ENCODE measurements around the gene ARL3.

The ARL3 gene

DNA sequence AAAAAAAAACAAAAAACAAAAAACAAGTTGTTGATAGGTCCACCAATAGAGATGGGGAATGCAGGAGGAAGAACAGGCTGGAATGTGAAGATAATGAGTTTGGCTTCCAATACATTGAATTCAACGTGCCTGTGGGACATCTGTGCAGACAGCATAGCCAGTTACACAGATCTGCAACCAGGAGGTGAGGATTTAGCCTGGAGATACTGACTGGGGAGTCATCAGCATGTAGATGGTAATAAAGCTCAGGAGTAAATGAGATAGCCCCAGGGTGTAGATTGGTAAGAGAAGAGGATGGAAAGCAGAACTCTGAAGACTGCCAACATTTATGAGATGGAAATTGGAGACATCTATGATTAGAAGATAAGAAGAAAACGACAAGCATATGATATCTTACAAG, 74.7 kb downstream of the ARL3 start:
- DNase-seq (ENCODE audit: low read depth in 3 of 3) = no peak

DNA sequence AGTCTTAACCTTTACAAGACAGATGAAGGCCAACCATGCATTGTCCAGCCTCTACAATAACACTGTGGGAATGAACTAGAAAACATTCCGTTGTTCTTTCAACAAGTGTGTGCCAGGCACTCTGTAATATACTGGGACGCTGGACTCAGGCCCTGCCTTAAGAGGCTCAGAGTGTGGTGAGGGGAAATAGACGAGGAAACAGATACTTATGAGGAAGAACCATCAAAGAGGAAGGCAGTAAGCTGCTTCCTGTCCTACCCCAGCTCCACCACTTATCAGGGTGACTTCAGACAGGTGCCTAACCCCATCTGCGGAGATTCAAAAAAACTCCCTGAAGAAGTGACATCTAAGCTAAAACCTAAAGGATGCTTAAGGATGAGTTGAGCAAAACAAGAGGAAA, 78.8 kb downstream of the ARL3 start:
- no peak for DNase-seq (ENCODE audit: low read depth in 3 of 3)

DNA sequence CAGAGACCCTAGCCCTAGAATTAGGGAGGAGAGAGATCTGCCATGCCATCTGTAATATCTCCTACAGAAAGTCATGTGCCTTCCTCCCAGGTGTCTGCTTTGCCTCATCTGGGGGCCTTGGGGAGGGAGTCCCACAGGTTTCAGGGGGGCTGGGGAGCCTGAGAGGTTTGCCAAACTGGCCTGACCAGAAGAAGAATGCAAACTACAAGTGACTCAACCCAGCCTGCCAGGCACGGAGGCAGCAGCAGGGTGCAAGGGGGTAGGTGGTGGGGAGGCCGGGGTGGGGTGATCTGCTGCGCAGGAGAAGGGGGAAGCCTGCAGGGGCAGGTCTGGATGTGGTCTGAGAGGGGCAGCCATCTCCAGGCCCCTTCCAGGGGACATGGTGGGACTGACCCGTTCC, 79.5 kb downstream of the ARL3 start:
- no peak for DNase-seq (ENCODE audit: low read depth in 3 of 3)

DNA sequence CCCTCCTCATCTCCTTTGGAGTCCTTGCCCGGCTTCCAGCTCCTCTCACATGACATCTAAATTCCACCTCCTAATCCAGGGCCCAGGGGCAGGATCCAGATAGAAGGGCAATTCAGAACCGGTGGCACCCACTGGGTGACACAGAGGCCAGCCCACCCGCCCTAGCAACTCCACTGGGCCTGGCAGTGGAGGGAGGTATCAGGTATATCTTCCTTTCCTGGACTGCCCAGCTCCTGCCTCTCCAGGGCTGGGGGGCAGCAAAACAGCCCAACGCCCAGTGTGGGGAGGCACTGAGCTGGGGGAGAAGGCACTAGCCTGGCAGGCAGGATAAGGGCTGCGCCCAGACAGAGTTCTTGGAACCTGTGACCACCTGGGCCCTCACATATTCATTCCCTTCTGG, 80.3 kb downstream of the ARL3 start:
- DNase-seq (ENCODE audit: low read depth in 3 of 3) = no peak

DNA sequence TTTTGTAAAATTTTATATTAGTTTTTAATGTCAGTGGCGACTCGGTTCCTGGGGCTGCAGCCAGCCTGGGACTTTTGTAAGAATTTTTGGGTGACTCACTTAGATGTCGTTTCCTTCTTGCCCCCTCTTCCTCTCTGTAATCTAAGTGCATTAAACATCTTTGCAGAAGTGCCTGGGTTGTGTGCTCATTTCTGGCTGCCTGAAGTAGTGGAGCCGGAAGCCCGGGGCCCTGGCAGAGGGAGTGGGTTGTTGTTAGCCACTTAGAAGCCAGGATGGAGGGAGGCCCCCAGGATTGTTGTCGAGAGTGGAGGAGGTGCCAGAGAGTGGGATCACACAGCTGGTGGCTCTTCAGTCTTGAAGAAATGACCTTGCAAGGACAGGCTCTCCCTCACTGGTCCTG, 80.9 kb downstream of the ARL3 start:
- DNase-seq (ENCODE audit: low read depth in 3 of 3) = no peak

DNA sequence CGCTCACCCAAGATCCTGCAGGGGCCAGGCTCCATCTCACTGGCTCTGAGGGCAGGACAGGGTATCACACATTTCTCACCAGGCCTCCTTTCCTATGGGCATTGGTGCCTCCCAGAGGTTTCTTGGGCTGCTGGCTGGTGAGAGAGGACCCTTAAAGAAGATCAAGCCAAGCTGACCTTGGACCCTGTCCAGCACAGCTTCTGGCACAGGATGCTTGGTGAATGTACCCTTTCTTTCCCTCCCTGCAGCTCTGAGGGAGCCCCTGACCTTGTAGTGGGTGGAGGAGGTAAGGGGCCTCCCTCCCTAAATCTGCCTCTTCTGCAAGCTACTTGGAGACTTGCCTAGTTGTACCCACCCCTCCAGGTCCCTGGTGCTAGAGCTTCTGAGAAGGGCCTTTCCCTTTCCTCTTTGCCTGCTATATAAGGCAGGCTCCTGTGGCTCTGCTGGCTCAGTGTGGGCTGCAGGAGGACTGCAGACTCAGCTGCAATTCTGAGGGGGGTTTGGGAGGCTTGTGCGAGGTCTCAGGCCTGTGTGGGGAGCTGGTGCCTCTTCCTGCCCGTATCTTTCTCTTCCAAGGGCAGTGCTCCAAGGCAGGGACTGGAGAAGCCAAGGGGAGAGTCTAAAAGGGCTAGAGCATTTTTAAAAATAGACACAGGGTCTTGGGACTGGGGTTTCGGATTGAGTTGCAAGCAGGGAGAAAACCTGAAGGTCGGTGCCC, 81.6 kb downstream of the ARL3 start:
- no peak for DNase-seq (ENCODE audit: low read depth in 3 of 3)

DNA sequence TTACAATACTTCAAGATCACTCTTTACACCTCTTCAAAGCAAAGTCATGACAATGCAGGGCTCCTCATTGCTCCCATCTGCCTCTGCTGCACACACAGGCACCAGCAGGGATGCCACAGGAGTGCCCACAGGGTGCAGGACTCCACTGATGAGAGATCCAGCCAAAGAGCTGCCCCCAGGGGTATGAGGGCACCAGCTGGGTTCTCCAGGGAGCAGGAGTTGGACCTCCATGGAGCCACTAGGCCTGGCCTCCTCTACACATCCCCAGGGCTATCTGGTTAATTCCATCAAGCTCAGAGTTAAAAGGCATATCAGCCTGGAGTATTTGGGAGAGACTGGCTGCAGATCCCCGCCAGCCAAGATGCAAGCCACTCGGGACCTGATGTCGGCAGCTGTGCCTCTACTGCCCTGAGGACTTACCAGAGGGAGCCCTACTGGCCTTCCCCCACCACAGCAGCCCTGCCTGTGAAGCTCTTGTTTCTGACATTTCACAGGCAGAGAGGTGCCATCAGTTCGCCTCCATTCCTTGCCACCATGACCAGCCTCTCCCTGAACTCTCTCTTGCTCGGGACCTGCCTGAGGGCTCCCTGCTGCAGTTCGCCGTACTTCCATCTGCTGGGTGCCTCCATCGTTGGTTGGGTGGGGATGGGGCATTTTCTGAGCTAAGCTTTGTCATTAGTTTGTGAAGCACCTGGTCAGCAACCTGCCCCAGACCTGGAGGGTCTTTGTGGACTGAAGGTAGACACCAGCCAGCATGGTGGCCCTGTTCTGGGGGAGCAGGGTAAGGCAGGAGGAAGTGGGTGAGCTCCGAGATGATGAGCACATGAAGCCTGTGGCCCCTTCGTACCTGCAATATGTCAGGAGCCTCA, 82.4 kb downstream of the ARL3 start:
- no peak for DNase-seq (ENCODE audit: low read depth in 3 of 3)

DNA sequence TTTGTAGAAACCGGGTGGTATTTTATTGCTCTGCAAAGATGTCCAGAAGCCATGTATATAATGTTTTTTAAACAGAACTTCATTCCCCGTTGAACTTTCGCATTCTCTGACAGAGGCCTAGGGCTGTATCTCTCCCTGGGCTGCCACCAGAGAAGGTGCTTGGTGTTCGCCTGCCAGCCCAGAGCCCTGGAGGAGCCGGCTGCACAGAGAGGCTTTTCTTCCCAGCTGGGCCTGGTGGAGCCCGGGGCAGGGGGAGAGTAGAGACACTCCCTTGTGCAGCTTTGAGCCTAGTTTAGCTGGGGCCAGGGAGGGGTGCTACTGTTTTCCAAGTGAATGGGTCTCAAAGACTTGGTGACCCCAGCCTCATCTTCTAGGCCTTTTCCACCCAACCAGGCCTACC, 83.5 kb downstream of the ARL3 start:
- DNase-seq (ENCODE audit: low read depth in 3 of 3) = no peak

DNA sequence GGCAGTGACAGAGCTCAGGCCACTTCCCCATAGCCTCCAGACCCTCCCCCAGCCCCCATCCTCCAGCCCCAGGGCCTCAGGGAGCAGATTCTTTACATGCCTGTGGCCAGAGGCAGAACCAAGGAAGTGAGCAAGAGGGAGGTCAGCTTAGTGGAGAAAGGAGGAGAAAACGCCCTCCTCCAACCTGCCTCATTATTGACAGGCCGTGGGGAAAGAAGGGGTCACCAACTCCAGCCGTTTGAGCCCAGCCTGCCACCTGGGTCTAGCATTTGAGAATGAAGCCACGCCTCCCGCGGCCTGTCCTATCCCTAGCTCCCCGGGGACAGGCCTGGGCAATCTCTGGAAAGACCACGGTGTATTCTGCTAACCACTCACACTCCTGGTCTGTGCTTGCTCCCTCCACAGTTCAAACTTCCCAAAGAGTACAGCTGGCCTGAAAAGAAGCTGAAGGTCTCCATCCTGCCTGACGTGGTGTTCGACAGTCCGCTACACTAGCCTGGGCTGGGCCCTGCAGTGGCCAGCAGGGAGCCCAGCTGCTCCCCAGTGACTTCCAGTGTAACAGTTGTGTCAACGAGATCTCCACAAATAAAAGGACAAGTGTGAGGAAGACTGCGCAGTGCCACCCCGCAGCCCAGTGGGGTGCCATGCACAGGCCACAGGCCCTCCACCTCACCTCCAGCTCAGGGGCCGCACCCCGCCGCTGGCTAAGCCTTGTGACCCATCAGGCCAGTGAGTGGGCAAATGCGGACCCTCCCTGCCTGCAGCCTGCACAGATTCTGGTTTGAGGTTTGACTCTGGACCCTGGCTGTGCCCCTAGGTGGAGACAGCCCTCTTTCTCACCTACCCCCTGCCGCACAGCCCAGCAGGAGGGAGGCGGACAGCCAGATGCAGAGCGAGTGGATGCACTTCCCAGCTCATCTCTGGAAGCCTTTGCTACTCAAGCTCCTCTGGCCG, 84.3 kb downstream of the ARL3 start:
- DNase-seq (ENCODE audit: low read depth in 3 of 3) = no peak

DNA sequence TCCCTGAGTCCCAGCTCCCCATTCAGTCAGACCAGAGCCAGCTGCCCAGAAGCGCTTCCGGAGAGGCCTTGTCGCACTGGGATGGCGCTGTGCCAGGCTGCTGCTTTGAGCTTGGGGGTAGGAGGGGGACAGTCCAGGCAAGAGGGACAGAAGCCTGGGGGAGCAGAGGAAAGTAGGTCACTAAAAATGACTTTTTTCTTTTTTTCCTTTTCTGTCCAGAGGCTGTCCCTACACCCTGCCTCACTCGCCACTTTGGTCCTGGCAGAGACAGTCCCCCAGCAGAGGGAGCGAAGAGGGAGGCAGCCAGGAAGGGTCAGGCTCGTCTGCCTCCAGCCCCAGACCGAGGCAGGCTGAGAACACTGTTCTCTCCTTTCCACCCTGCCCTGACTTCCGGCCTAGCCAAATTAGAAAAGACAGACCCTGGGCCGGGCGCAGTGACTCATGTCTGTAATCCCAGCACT, 85.7 kb downstream of the ARL3 start:
- DNase-seq (ENCODE audit: low read depth in 3 of 3) = no peak

DNA sequence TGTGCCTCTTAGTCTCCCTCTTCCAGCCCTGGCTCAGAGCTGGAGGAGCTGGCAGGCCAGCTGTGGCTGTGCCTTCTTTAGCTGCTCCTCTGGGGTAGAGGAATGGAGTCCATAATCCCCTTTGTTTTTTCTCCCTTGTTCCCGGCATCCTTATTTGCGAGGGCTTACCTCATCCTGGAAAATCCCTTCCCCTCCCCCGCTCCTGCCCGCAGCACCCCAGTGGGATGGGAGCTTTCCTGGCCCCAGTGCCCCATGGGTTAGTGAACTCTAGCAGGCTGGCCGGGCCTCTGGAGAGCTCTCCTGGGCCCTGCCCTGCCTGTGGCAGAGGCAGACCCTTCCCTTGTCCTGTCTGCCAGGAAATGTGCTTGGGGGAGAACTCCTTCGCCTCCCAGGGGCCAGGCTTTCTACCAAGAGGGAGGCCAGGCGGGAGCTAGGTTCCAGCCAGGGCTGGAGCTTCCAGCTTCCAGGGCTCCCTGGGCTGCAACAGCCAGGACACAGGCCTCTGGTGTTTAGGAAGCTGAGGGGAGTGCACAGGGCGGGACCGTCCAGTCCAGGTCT, 86.4 kb downstream of the ARL3 start:
- DNase-seq (ENCODE audit: low read depth in 3 of 3) = no peak

DNA sequence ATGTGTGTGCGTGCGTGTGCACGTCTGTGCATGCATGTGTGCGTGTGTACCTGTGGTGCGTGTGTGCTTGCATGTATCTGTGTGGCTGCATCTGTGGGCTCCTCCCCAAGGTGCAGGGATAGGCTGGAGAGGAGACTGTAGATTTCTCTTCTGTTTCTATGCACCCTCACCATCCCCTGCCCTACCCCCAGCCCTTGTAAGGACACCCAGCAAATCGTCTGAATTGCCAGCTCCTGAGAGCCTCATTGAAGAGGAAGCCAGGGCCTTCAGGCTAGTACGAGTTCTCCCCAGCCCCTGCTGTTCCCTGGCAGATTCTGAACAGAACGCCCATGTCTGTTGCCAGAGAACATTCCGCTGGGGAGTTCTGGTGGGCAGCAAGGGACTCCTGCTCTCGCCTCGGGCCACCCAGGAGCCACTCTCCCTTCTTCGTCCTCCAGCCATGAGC, 86.9 kb downstream of the ARL3 start:
- DNase-seq (ENCODE audit: low read depth in 3 of 3) = no peak

DNA sequence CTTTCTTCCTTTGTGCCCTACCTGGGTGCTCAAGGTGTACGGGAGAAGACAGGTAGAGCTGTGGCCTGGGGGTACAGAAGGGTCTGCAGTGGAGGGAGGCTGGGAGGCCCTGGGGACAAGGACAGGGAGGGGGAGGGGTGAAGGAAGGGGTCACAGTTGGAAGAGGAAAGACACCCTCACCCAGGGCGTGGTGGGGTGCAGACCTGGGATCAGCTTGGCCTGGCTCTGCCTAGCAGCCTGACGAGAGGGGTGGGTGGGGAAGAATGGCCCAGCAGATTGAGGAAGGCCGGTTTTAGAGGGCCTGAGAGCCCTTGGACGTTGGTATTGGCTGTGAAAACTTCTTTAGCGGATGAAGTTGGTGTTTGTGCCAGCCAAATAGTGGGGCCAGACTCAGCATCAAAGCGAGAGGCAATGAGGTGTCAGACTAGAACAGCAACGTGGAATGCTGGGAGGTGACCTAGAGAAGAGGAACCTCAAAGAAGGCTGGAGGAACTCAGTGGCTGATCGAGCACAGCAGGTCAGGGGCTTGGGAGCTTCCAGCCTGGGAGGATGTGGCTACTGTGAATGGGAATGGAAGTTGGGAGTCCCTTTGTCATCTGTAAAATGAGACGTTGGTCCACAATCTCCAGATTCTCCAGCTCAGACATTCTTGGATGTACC, 88.0 kb downstream of the ARL3 start:
- DNase-seq (ENCODE audit: low read depth in 3 of 3) = no peak

DNA sequence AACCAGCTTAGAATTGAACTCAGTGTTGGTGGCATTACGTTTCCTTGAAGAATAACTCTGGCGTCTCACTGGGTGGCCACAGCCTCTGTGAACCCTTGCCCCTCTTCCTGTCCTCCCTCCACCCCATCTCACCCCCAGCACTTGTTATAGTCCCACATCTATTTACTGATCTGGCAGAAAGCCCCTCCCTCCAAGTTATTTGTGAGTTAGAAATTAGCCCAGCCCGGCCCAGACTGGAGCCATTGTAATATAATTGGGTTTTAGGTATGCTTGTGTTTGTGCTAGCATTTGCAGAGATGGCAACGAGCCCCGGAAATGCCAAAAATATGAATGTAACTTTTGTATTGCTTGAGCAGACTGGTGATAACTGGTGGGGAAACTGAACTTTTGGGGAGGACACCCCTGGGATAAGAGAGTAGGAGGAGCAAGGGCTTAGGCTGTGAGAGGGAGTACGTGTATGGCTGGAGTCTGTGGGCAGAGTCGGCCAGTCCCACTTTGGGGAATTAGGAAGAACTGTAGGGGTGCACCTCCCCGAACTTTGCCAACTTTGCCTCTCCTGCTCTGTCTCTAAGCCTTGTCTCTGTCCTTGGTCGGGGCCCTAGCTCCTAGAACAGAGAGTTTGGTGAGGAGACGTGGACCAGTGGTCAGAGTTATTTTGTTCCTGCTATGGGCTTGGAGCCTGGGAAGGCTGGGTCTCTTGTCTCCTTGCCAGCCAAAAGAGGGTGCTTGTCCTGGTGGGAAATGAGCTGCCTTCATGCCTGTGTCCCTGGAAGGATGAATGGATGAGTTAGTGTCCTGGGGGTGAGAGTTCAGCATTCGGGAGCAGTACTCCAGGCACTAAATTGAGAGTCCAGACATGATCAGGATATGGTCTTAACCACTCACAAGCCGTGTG, 89.2 kb downstream of the ARL3 start:
- no peak for DNase-seq (ENCODE audit: low read depth in 3 of 3)

DNA sequence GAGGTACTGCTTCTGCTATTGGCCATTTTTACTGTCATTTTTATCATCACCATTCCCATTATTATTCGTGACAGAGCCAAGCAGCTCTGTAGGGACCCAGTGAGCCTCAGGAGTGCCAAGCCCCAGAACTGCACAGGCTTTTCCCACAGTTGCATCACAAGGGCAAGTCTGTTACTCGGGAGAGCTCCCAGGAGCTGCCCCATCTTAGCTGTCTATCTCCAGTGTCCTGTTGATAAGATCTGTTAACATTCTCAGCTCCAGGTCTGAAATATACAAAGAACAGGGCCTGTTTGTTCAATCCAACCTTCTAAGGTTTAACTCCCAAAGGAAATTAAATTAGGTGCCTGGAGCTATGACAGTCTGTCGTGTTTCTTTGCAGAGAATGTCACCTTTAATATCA, 90.1 kb downstream of the ARL3 start:
- DNase-seq (ENCODE audit: low read depth in 3 of 3) = no peak

All from stimulated activated CD4-positive, alpha-beta T cell treated with anti-CD3 and anti-CD28 coated beads, TNF-alpha, amount 100 ng/mL, for 48 hours (primary cell).